HG03097 (cell line): ENCODE results near the gene MAD2L2.

ENCODE experiments used
- ATAC-seq: cut with Tn5 transposase; IDR thresholded peaks from one replicate; pipeline ENCODE4 v1.9.1; 2021; ENCODE audit not compliant: unreplicated experiment, low FRiP score

Gene MAD2L2

GRCh38 chr1:11705596-11705995 lies 24.6 kb upstream of the MAD2L2 start:
- ATAC-seq: no peak

GRCh38 chr1:11704691-11705475 lies 23.9 kb upstream of the MAD2L2 start:
- no peak for ATAC-seq

- no peak for ATAC-seq
Observed at GRCh38 chr1:11704194-11704529, 23.2 kb upstream of the MAD2L2 start.

GRCh38 chr1:11703357-11704193 lies 22.6 kb upstream of the MAD2L2 start:
- ATAC-seq: no peak

GRCh38 chr1:11701981-11702803 lies 21.2 kb upstream of the MAD2L2 start:
- ATAC-seq: no peak

GRCh38 chr1:11701551-11701961 lies 20.6 kb upstream of the MAD2L2 start:
- no peak for ATAC-seq

GRCh38 chr1:11700601-11701467 lies 19.9 kb upstream of the MAD2L2 start:
- no peak for ATAC-seq

GRCh38 chr1:11697893-11698210 lies 16.9 kb upstream of the MAD2L2 start:
- no peak for ATAC-seq

GRCh38 chr1:11697188-11697892 lies 16.4 kb upstream of the MAD2L2 start:
- no peak for ATAC-seq

GRCh38 chr1:11695861-11696260 lies 14.9 kb upstream of the MAD2L2 start:
- no peak for ATAC-seq

- no peak for ATAC-seq
Observed at GRCh38 chr1:11693917-11694316, 13.0 kb upstream of the MAD2L2 start.

- no peak for ATAC-seq
Observed at GRCh38 chr1:11693024-11693590, 12.2 kb upstream of the MAD2L2 start.

GRCh38 chr1:11691928-11692711 lies 11.2 kb upstream of the MAD2L2 start:
- ATAC-seq: no peak

GRCh38 chr1:11691302-11691914 lies 10.5 kb upstream of the MAD2L2 start, which contains the start of gene DRAXIN:
DRAXIN (plus strand) TSS chr1:11691710; CDS start chr1:11706259, 14,549 bp downstream.
- ATAC-seq: no peak

GRCh38 chr1:11690397-11691301 lies 9.7 kb upstream of the MAD2L2 start:
- ATAC-seq: no peak

GRCh38 chr1:11688506-11688905 lies 7.6 kb upstream of the MAD2L2 start:
- ATAC-seq: no peak

- ATAC-seq: no peak
Observed at GRCh38 chr1:11685210-11685752, 4.3 kb upstream of the MAD2L2 start.
